Activated T-helper 1 cell treated with anti-CD3 and anti-CD28 coated beads, Interleukin-2, amount 50 U/mL, for 16 hours (primary cell): ENCODE data around the gene DOLPP1.
"Not testable (repeated sequence)": the region's sequence is repeated elsewhere in the genome, so short reads cannot be mapped to it uniquely, and the experiment has no call there.

Experiments
- DNase-seq, 2 donors: peaks; one replicate each; pipeline ENCODE4 v3.0.0-alpha.2; 2020; ENCODE audit warnings: low read depth in 1 of 2, low spot score in 1 of 2

The DOLPP1 gene

GRCh38 chr9:129109952-129110739 is 29.2 kb downstream of the DOLPP1 start:
- DNase-seq = no peak

DNA sequence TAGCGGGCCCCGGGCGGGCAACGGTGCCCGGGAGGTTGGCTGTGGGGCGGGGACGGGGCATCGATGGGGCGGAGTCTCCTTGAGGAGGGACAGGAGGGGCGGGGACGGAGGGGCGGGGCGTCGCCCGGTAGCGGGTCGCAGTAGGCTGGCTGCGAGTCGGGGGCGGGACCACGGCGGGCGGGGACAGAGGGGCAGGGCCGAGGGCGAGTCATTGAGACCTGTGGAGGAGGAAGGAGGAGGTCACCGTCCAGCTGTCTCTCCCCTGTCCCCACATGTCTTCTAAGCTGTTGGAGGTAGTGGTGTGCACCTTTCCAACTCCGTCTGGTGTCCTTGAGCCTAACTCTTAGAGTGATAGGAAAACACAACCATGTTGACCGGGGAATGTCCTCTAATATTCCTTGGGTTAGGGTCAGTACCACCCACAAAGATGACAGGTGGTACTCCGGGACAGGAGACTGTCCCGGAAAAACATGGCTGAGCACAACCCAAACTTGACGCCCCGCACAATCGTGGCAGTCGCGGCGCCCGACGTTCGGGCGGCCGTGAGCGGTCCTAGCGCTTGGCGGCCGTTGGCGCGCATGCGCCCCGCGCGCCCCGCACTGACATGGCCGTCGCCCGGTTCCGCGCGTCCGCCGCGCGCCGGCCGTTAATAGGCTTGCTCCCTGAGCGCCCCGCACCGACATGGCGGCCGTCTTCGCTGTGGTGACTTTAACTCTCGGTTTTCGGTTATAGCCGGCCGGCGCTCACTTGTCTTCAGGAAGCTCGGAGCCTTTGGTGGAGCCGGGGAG is 30.0 kb downstream of the DOLPP1 start, which contains the start of the genes CRAT and PTPA:
Gene CRAT, minus strand, starts transcription at position 54 of the 788 bp plus-strand sequence. CDS start 284 bp downstream, outside the sequence.
Gene PTPA, plus strand, starts transcription at position 676 of the 788 bp plus-strand sequence. CDS start 186 bp downstream, outside the sequence.
- peak; percentile 92 to 94 for DNase-seq

DNA sequence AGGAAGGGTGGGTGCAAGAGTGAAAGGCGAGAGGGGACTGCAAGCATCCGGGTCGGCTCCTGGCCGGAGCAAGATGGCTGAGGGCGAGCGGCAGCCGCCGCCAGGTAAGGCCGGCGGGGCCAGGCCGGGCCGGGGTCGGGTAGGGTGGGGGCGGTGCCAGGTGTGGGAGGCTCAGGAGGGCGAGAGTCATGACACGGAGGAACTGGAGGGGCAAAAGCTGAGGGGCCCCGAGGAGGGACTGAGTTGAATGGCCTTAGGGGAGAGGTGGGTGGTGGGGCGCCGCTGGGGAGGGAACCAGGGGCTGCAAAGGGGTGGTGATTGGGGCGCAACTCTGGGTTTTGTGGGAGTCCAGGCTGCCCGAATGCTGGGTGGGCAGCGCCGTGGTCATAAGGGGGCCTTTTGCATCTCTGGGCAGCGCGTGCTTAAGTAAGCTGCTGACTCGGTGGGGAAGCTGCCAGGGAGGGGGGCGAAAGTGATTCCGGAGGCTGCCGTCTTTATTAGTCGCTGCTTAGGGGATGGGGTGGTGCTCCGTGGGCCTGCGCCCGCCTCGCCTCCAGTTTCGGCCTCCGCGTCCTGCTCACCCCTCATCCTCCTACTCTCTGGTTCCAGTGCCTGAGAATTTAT is 30.7 kb downstream of the DOLPP1 start:
- no peak for DNase-seq

DNA sequence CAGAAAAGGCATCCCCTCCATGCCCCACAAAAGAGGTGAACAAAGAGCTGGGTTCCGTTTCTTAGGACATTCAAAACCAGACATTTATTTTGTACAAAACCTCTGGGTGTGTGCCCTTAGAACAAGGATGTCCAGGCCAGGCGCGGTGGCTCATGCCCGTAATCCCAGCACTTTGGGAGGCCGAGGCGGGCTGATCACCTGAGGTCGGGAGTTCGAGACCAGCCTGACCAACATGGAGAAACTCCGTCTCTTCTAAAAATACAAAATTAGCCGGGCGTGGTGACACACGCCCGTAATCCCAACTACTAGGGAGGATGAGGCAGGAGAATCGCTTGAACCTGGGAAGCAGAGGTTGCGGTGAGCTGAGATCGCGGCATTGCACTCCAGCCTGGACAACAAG is 31.6 kb downstream of the DOLPP1 start:
- not testable (repeated sequence) for DNase-seq

DNA sequence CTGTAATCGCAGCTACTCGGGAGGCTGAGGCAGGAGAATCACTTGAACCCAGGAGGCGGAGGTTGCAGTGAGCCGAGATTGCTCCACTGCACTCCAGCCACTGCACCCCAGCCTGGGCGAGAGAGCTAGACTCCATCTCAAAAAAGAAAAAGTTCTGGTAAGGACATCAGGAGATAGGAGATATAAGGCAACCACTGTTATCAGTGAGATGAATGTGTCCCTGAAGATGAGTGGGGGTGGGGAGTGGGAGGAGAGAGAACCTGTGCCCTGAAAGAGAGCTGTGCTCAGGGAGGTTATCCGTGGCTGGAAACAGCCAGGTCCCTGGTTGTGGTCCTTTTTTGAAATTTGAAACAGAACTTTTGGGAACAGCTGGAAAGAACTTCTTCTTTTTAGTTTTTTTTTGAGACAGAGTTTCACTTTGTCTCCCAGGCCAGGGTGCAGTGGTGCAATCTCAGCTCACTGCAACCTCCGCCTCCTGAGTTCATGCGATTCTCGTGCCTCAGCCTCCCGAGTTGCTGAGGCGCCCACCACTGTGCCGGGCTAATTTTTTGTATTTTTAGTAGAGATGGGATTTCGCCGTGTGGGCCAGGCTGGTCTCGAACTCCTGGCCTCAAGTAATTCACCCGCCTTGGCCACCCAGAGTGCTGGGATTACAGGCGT is 32.9 kb downstream of the DOLPP1 start:
- no peak for DNase-seq

GRCh38 chr9:129118799-129119198 is 37.9 kb downstream of the DOLPP1 start:
- no peak for DNase-seq

- no peak for DNase-seq
Measured at GRCh38 chr9:129121483-129121882, 40.6 kb downstream of the DOLPP1 start.

DNA sequence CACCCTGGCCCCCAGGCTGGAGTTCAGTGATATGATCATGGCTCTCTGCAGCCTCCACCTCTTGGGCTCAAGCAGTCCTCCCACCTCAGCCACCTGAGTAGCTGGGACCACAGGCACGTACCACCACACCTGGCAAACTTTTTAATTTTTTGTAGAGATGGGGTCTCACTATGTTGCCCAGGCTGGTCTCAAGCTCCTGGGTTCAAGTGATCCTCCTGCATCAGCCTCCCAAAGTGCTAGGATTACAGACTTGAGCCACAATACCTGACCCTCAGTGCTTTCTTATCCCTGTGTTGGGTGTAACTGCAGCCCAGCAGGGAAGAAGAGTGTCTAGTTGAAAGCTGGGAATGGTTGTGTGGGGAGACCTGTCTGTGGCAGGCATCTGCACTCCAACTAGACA is 41.2 kb downstream of the DOLPP1 start:
- DNase-seq = no peak

DNA sequence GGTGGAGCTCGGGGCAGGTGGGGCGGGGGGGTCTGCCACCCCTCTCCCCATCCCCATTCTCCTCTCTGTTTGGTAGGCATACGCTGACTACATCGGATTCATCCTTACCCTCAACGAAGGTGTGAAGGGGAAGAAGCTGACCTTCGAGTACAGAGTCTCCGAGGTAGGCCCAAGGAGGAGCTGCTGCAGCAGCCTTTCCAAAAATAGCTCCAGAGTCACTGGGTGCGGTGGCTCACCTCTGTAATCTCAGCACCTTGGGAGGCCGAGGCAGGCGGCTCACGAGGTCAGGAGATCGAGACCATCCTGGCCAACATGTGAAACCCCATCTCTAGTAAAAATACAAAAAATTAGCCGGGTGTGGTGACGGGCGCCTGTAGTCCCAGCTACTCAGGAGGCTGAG is 42.1 kb downstream of the DOLPP1 start:
- DNase-seq = not testable (repeated sequence)

- DNase-seq = no peak
Measured at GRCh38 chr9:129124506-129125069, 43.7 kb downstream of the DOLPP1 start.

DNA sequence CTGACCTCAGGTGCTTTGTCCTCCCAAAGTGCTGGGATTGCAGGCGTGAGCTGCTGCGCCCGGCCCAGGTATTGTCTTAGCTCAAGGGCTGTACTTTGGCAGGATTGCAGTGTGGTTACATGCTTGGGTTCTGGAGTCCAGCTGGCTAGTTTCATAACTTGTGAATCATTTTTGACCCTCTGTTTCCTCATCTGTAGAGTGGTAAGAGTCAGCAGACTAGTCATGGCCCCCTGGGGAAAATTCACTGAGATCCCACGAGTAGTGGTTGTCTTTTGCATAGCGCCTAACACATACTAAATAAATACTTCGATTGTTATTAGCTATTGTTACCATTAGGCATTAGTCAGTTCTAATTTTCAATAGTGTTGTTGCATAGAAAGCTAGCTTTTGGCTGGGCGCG is 44.6 kb downstream of the DOLPP1 start:
- no peak for DNase-seq

- no peak for DNase-seq
Measured at GRCh38 chr9:129126749-129127618, 46.1 kb downstream of the DOLPP1 start.

DNA sequence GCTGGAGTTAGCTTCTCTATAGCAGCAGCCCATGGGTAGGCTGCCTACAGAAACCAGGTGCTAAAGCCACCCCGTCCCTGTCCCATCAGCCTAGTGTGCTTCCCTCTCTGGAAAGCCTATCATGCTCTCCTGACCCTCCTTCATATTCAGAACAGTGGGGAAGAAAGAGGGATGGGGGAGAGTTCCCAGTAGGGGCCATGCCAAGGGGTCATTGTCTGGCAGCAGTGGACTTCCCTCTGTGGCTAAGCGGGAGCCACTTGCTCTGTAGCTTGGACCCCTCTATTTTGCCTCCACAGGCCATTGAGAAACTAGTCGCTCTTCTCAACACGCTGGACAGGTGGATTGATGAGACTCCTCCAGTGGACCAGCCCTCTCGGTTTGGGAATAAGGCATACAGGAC is 47.8 kb downstream of the DOLPP1 start:
- DNase-seq = no peak

- not testable (repeated sequence) for DNase-seq
Measured at GRCh38 chr9:129130271-129130670, 49.4 kb downstream of the DOLPP1 start.

GRCh38 chr9:129130791-129131190 is 49.9 kb downstream of the DOLPP1 start:
- DNase-seq = no peak

DNA sequence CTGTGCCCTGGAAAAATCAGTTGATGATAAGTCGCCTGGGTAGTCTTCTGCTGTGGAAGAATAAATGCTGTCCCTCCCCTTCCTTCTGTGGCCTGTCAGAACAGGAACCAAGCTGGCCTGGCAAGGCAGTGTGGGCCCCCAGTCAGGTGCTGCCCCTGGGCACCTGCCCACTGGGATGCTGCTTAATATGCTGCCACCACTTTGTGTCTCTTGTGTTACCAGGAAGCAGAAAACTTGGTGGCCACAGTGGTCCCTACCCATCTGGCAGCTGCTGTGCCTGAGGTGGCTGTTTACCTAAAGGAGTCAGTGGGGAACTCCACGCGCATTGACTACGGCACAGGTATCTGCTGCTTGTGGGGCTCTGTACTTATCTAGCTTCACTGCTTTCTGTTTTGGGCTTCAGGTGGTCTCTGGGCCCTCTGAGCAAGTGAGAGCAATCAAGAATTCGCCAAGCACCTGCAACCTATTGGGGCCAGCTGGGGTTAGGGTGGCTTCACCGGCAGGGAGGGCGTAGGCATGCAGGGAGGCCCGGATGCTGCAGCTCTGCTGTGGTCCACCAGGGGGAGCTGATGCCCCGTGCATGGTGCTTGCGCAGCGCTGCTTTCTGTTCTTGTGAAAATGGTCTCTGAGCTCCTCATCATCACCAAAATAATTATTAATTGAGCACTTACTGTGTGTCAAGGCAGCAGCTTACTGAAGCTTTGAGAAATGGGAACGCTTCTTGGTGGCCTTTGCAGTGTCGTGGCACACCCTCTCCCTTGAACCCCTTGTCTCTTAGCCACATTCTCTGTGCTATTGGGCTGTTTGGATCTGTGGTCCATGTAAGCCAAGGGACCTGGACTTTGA is 50.6 kb downstream of the DOLPP1 start:
- peak; percentile 68 to 78 for DNase-seq

- no peak for DNase-seq
Measured at GRCh38 chr9:129133082-129133481, 52.2 kb downstream of the DOLPP1 start.

- DNase-seq = no peak
Measured at GRCh38 chr9:129135476-129135875, 54.6 kb downstream of the DOLPP1 start.

DNA sequence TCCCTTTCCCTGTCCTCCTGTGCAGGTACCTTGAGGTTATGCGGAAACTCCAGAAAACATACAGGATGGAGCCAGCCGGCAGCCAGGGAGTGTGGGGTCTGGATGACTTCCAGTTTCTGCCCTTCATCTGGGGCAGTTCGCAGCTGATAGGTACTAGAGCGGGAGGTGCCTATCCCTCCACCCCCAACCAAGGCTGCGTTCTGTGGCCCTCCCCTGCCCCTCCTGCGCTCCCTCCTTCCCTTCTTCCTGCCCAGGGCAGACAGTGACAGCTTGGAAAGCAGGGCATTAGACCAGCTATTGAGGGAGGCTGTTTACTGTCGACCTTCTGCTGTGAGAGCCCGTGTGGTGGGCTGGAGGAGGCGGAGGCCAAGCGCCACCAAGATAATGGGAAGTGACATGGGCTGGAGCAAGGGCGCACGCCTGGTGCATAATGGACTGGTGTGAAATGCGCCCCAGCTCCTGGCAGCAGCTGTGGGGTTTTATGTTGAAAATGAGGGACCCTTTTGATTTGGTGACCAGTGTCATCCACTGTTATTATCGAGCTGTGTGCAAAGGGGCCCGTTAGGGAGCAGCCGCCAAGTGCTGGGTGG is 55.6 kb downstream of the DOLPP1 start:
- no peak for DNase-seq
